T-helper 1 cell treated with Interleukin-12 subunit alpha and Interleukin-12 subunit beta and Interleukin-4 antibody, amounts not matched to agents 30 μg/mL and 1 μg/mL, for 36 hours (primary cell): ENCODE results near the gene IFITM2.
"Not testable (repeated sequence)": the region's sequence is repeated elsewhere in the genome, so short reads cannot be mapped to it uniquely, and the experiment has no call there.

Source experiments
- H3K27ac Mint-ChIP-seq: one replicate; pipeline ENCODE4 v1.8.0; 2021; ENCODE audit warnings: mild to moderate bottlenecking, mixed read lengths
- H3K27me3 Mint-ChIP-seq: one replicate; pipeline ENCODE4 v1.8.0; 2021; ENCODE audit warnings: low read depth, mixed read lengths
- H3K36me3 Mint-ChIP-seq: one replicate; pipeline ENCODE4 v1.8.0; 2021; ENCODE audit warnings: low read depth, mixed read lengths
- H3K4me1 Mint-ChIP-seq: one replicate; pipeline ENCODE4 v1.8.0; 2021; ENCODE audit warnings: low read depth, mixed read lengths
- H3K4me3 Mint-ChIP-seq: one replicate; pipeline ENCODE4 v1.8.0; 2021; ENCODE audit warnings: mild to moderate bottlenecking, moderate library complexity, mixed read lengths
- H3K9me3 Mint-ChIP-seq: one replicate; pipeline ENCODE4 v1.8.0; 2021; ENCODE audit warnings: mixed read lengths

Gene IFITM2

GRCh38 chr11:285894-286220 lies 21.8 kb upstream of the IFITM2 start:
- peaks cover 29% of the 10 kb centered on the region for H3K27me3 Mint-ChIP-seq
- H3K4me3 Mint-ChIP-seq = no peak overlapping the region

GRCh38 chr11:286977-287820 lies 20.4 kb upstream of the IFITM2 start:
- Mint-ChIP-seq H3K27ac (peak overlapping the region; percentile 97), H3K4me1 (peaks cover 34% of the 10 kb centered on the region), H3K27me3 (peaks cover 18% of the 10 kb centered on the region), H3K4me3 (peak overlapping the region; percentile 98), H3K36me3 (peaks cover 29% of the 10 kb centered on the region)
- not testable (repeated sequence) for H3K9me3 Mint-ChIP-seq

More at GRCh38 chr11:285894-286220, 21.8 kb upstream of the IFITM2 start:
- Mint-ChIP-seq H3K27ac (no peak overlapping the region), H3K36me3 (peaks cover 31% of the 10 kb centered on the region), H3K9me3 (no peaks in the 10 kb centered on the region), H3K4me1 (peaks cover 37% of the 10 kb centered on the region)

GRCh38 chr11:287821-288477 lies 19.7 kb upstream of the IFITM2 start:
- H3K4me1 Mint-ChIP-seq = peaks cover 26% of the 10 kb centered on the region
- peaks cover 11% of the 10 kb centered on the region for H3K27me3 Mint-ChIP-seq
- peaks cover 21% of the 10 kb centered on the region for H3K36me3 Mint-ChIP-seq
- no peaks in the 10 kb centered on the region for H3K9me3 Mint-ChIP-seq
- peak overlapping the region; percentile 97 for H3K27ac Mint-ChIP-seq
- peak overlapping the region; percentile 98 for H3K4me3 Mint-ChIP-seq

GRCh38 chr11:288478-289397 lies 18.9 kb upstream of the IFITM2 start, which contains the start of gene PGGHG:
TSS of gene PGGHG (plus strand) at chr11:289126. CDS start at chr11:289817, 691 bp downstream.
- H3K27ac Mint-ChIP-seq = peak within 1 kb of the TSS; percentile 97
- H3K4me3 Mint-ChIP-seq = peak within 1 kb of the TSS; percentile 98
- no peaks in the 10 kb centered on the region for H3K9me3 Mint-ChIP-seq
- H3K27me3 Mint-ChIP-seq = peaks cover 9% of the 10 kb centered on the region
- peaks cover 16% of the 10 kb centered on the region for H3K36me3 Mint-ChIP-seq
- H3K4me1 Mint-ChIP-seq = peaks cover 21% of the 10 kb centered on the region

- Mint-ChIP-seq H3K4me3 (peak overlapping the region; percentile 72), H3K9me3 (no peaks in the 10 kb centered on the region), H3K4me1 (peaks cover 19% of the 10 kb centered on the region), H3K36me3 (peaks cover 15% of the 10 kb centered on the region), H3K27me3 (peaks cover 9% of the 10 kb centered on the region), H3K27ac (no peak overlapping the region)
Measured at GRCh38 chr11:289398-289711, 18.3 kb upstream of the IFITM2 start.

- no peaks in the 10 kb centered on the region for H3K9me3 Mint-ChIP-seq
Measured at GRCh38 chr11:289712-290620, 17.6 kb upstream of the IFITM2 start.

GRCh38 chr11:290621-291231 lies 16.9 kb upstream of the IFITM2 start:
- H3K36me3 Mint-ChIP-seq = peaks cover 11% of the 10 kb centered on the region
- peak overlapping the region; percentile 72 for H3K4me3 Mint-ChIP-seq
- peaks cover 9% of the 10 kb centered on the region for H3K27me3 Mint-ChIP-seq
- H3K27ac Mint-ChIP-seq = peak overlapping the region; percentile 8
- H3K4me1 Mint-ChIP-seq = peaks cover 19% of the 10 kb centered on the region
- H3K9me3 Mint-ChIP-seq = no peaks in the 10 kb centered on the region

More at GRCh38 chr11:289712-290620, 17.6 kb upstream of the IFITM2 start:
- Mint-ChIP-seq H3K4me1 (peaks cover 19% of the 10 kb centered on the region), H3K27me3 (peaks cover 9% of the 10 kb centered on the region), H3K4me3 (peak overlapping the region; percentile 72), H3K27ac (peak overlapping the region; percentile 67), H3K36me3 (peaks cover 15% of the 10 kb centered on the region)

- Mint-ChIP-seq H3K9me3 (no peaks in the 10 kb centered on the region), H3K4me3 (peak overlapping the region; percentile 72), H3K27ac (peak overlapping the region; percentile 15), H3K4me1 (peaks cover 18% of the 10 kb centered on the region), H3K27me3 (peaks cover 6% of the 10 kb centered on the region), H3K36me3 (peaks cover 10% of the 10 kb centered on the region)
Measured at GRCh38 chr11:291281-292210, 16.1 kb upstream of the IFITM2 start.

GRCh38 chr11:292211-293121 lies 15.2 kb upstream of the IFITM2 start:
- no peaks in the 10 kb centered on the region for H3K9me3 Mint-ChIP-seq
- H3K36me3 Mint-ChIP-seq = peaks cover 10% of the 10 kb centered on the region
- H3K27me3 Mint-ChIP-seq = no peaks in the 10 kb centered on the region
- no peak overlapping the region for H3K27ac Mint-ChIP-seq
- no peak overlapping the region for H3K4me3 Mint-ChIP-seq
- peaks cover 16% of the 10 kb centered on the region for H3K4me1 Mint-ChIP-seq

- no peak overlapping the region for H3K27ac Mint-ChIP-seq
- H3K4me3 Mint-ChIP-seq = no peak overlapping the region
- H3K27me3 Mint-ChIP-seq = no peaks in the 10 kb centered on the region
- H3K4me1 Mint-ChIP-seq = peaks cover 14% of the 10 kb centered on the region
- H3K36me3 Mint-ChIP-seq = peaks cover 7% of the 10 kb centered on the region
- H3K9me3 Mint-ChIP-seq = no peaks in the 10 kb centered on the region
Measured at GRCh38 chr11:293271-293851, 14.3 kb upstream of the IFITM2 start.

- no peaks in the 10 kb centered on the region for H3K27me3 Mint-ChIP-seq
Measured at GRCh38 chr11:293852-294661, 13.6 kb upstream of the IFITM2 start.

More at GRCh38 chr11:293852-294661, 13.6 kb upstream of the IFITM2 start:
- no peak overlapping the region for H3K4me3 Mint-ChIP-seq
- no peak overlapping the region for H3K27ac Mint-ChIP-seq
- no peaks in the 10 kb centered on the region for H3K9me3 Mint-ChIP-seq
- H3K36me3 Mint-ChIP-seq = peaks cover 7% of the 10 kb centered on the region
- peaks cover 14% of the 10 kb centered on the region for H3K4me1 Mint-ChIP-seq
